GM12878 (cell line): ENCODE results near the gene NSL1. TPM values are rescaled to one million over a fixed set of nuclear protein-coding genes. Genes with fewer than 3 reads are reported as not detected.
"Not testable (repeated sequence)": the region's sequence is repeated elsewhere in the genome, so short reads cannot be mapped to it uniquely, and the experiment has no call there.

Source experiments
- ATAC-seq: fragments of 200-7000 bp; cut with Tn5 transposase; 3 replicates; pipeline ENCODE4 v1.9.1; 2020; ENCODE audit warnings: mild to moderate bottlenecking, moderate library complexity
- BruUV-seq: library from RNA; stranded (reverse); fragments of 400-500 nt; replicated peaks from 2 replicates; lab custom pipeline; 2021; lab: Mats Ljungman, UMichigan
- CTCF ChIA-PET: fragments of 300-600 bp; sonication (Branson Sonifier 250); formaldehyde crosslinking; extraction: SDS; loops from one replicate; lab custom pipeline; 2021; ENCODE audit warnings: inconsistent platforms; lab: Yijun Ruan, JAX
- POLR2A ChIA-PET: fragments of 350-600 bp; formaldehyde crosslinking; extraction: SDS; loops from one replicate; lab custom pipeline; 2021; ENCODE audit warnings: inconsistent platforms; lab: Charles Lee
- RAD21 ChIA-PET: fragments of 300-600 bp; sonication (Branson Sonifier 250); formaldehyde crosslinking; loops from one replicate; lab custom pipeline; 2023; ENCODE audit warnings: antibody characterized with exemption; ENCODE audit not compliant: unreplicated experiment; lab: Charles Lee
- SMC1A ChIA-PET: fragments of 300-600 bp; sonication (Branson Sonifier 250); formaldehyde crosslinking; loops from one replicate; lab custom pipeline; 2023; ENCODE audit not compliant: unreplicated experiment, uncharacterized antibody; lab: Charles Lee
- DNase-seq: peaks from one replicate; pipeline ENCODE4 v3.0.0-alpha.2; 2011; ENCODE audit warnings: low read depth, low spot score
- FAIRE-seq: peaks from 3 replicates; lab custom pipeline; 2011; peaks lifted over from hg19 to GRCh38; lab: Jason Lieb, UNC
- H2AFZ ChIP-seq: 2 replicates; pipeline ENCODE4 v1.6.0; 2011; ENCODE audit warnings: low read depth, low read length, control low read depth; ENCODE audit not compliant: control insufficient read depth
- H3K27ac ChIP-seq: 2 replicates; pipeline ENCODE4 v1.5.1; 2011; ENCODE audit warnings: control low read depth; ENCODE audit not compliant: control insufficient read depth, insufficient read depth
- H3K27me3 ChIP-seq, 2 experiments: replicated peaks in 1 of 2; 2 replicates each; pipeline versions ENCODE4 v1.6.0 to v1.6.1; 2011; ENCODE audit warnings: low read length in 1 of 2; ENCODE audit not compliant: control insufficient read depth in 2 of 2, insufficient read depth in 2 of 2
- H3K36me3 ChIP-seq, 2 experiments: 2 replicates each; pipeline ENCODE4 v1.5.1; 2011; ENCODE audit warnings: low read length in 1 of 2; ENCODE audit not compliant: control insufficient read depth in 2 of 2, insufficient read depth in 2 of 2
- H3K4me1 ChIP-seq: 2 replicates; pipeline ENCODE4 v1.6.1; 2011; ENCODE audit warnings: mild to moderate bottlenecking, low read length, moderate library complexity, mixed read lengths; ENCODE audit not compliant: control insufficient read depth, insufficient read depth
- H3K4me2 ChIP-seq: 2 replicates; pipeline ENCODE4 v1.6.0; 2011; ENCODE audit warnings: control low read depth; ENCODE audit not compliant: control insufficient read depth, insufficient read depth
- H3K4me3 ChIP-seq: fragments of 200-600 bp; sonication (generic); 2 replicates; pipeline ENCODE4 v1.5.1; 2016
- H3K79me2 ChIP-seq: 2 replicates; pipeline ENCODE4 v1.6.0; 2011; ENCODE audit warnings: low read length; ENCODE audit not compliant: control insufficient read depth, insufficient read depth
- H3K9ac ChIP-seq: 2 replicates; pipeline ENCODE4 v1.8.0; 2011; ENCODE audit warnings: low read length, control low read depth, mixed read lengths; ENCODE audit not compliant: control insufficient read depth, insufficient read depth
- H3K9me3 ChIP-seq: replicated peaks from 3 replicates; pipeline ENCODE4 v1.5.1; 2011; ENCODE audit warnings: mild to moderate bottlenecking, low read length; ENCODE audit not compliant: control insufficient read depth, insufficient read depth
- H4K20me1 ChIP-seq: 2 replicates; pipeline ENCODE4 v1.6.0; 2011; ENCODE audit not compliant: control insufficient read depth, insufficient read depth
- BHLHE40 ChIP-seq, 2 experiments: fragments of 450-650 bp in 1 of 2; IDR thresholded peaks; 2 replicates each; pipeline ENCODE4 v1.6.1; 2011 to 2017; ENCODE audit warnings: low read depth in 2 of 2, borderline replicate concordance in 1 of 2, improper control_type of control experiment in 1 of 2, low read length in 1 of 2, mild to moderate bottlenecking in 1 of 2
- CREM ChIP-seq: IDR thresholded peaks from 2 replicates; pipeline ENCODE4 v1.6.1; 2014; ENCODE audit warnings: antibody characterized with exemption, low read depth
- CTCF ChIP-seq, 3 experiments: IDR thresholded peaks in 2 of 3; conservative IDR thresholded peaks in 1 of 3; 2 replicates each; pipeline ENCODE4 v1.5.1; 2011; ENCODE audit warnings: low read depth in 3 of 3, low read length in 3 of 3, mild to moderate bottlenecking in 3 of 3, control low read depth in 2 of 3, moderate library complexity in 2 of 3, inconsistent platforms in 1 of 3, mixed read lengths in 1 of 3; ENCODE audit not compliant: control insufficient read depth in 2 of 3, insufficient read depth in 1 of 3; ENCODE audit errors: extremely low read depth in 1 of 3
- DPF2 ChIP-seq: fragments of 450-650 bp; IDR thresholded peaks from 2 replicates; pipeline ENCODE4 v1.6.1; 2017; ENCODE audit warnings: mild to moderate bottlenecking
- EP300 ChIP-seq, 2 experiments: fragments of 150-350 bp in 1 of 2; IDR thresholded peaks; 2 replicates each; pipeline ENCODE4 v1.6.1; 2011 to 2012; ENCODE audit warnings: low read depth in 2 of 2, low read length in 2 of 2, borderline replicate concordance in 1 of 2, improper control_type of control experiment in 1 of 2, inconsistent platforms in 1 of 2; ENCODE audit not compliant: control insufficient read depth in 1 of 2
- ESRRA ChIP-seq: IDR thresholded peaks from 2 replicates; pipeline ENCODE4 v1.6.1; 2012; ENCODE audit warnings: mild to moderate bottlenecking, low read length, improper control_type of control experiment
- JUNB ChIP-seq: IDR thresholded peaks from 2 replicates; pipeline ENCODE4 v1.6.1; 2016; ENCODE audit warnings: antibody characterized with exemption, mild to moderate bottlenecking
- MXI1 ChIP-seq: fragments of 150-350 bp; IDR thresholded peaks from 2 replicates; pipeline ENCODE4 v1.6.1; 2011; ENCODE audit warnings: low read depth, mild to moderate bottlenecking, inconsistent platforms, low read length, improper control_type of control experiment
- NR2C2 ChIP-seq: IDR thresholded peaks from 2 replicates; pipeline ENCODE4 v1.6.1; 2011; ENCODE audit warnings: borderline replicate concordance, low read depth; ENCODE audit not compliant: control insufficient read depth, insufficient read length
- RAD51 ChIP-seq: fragments of 450-650 bp; IDR thresholded peaks from 2 replicates; pipeline ENCODE4 v1.6.1; 2016; ENCODE audit warnings: moderate library complexity, mild to moderate bottlenecking, inconsistent platforms
- SREBF1 ChIP-seq: IDR thresholded peaks from 2 replicates; pipeline ENCODE4 v1.6.1; 2012; ENCODE audit warnings: mild to moderate bottlenecking, low read length
- SRF ChIP-seq, 2 experiments: IDR thresholded peaks; 2 replicates each; pipeline ENCODE4 v1.6.1; 2011; ENCODE audit warnings: low read depth in 2 of 2, low read length in 2 of 2, mild to moderate bottlenecking in 1 of 2, moderate library complexity in 1 of 2
- TBL1XR1 ChIP-seq: IDR thresholded peaks from 2 replicates; pipeline ENCODE4 v1.6.1; 2012; ENCODE audit warnings: low read depth, low read length, improper control_type of control experiment
- USF1 ChIP-seq: IDR thresholded peaks from 2 replicates; pipeline ENCODE4 v1.6.1; 2011; ENCODE audit warnings: borderline replicate concordance, low read depth, mild to moderate bottlenecking, moderate library complexity, mixed read lengths, low read length; ENCODE audit not compliant: insufficient read depth; ENCODE audit errors: extremely low read length
- WGBS: methylation state at CpG from one replicate; pipeline ENCODE4 v1.1.6; 2016; ENCODE audit warnings: low lambda C conversion rate; ENCODE audit not compliant: insufficient replicate concordance, insufficient coverage; ENCODE audit errors: missing lambda C conversion rate; 5-methylcytosine and 5-hydroxymethylcytosine counted together
- in situ Hi-C: fragments of 300-500 bp; cut with MboI; formaldehyde crosslinking; loops from 9 replicates; pipeline ENCODE4 v1.14.3; 2018; ENCODE audit warnings: mixed read lengths
- intact Hi-C: fragments of 100-400 bp; cut with micrococcal nuclease; formaldehyde crosslinking; loops from one replicate; pipeline ENCODE4 v1.14.2; 2022; ENCODE audit not compliant: unreplicated experiment
- polyA plus RNA-seq, 11 experiments: library from polyadenylated mRNA; depleted of rRNA in 4 of 11; unstranded in 6 of 11; stranded (reverse) in 5 of 11; fragments of >200 nt; fragmentation: Nextera tagmentation in 4 of 11; fragmentation: Illumina TruSeq in 1 of 11; extraction: Ambion mirVana in 4 of 11; extraction: Trizol in 1 of 11; gene quantifications; 1 replicate in 1 of 11; 2 replicates in 10 of 11; pipeline versions ENCODE4 v1.2.1 to v1.2.3, GENCODE V29; 2011 to 2016; ENCODE audit warnings: inconsistent platforms in 2 of 11, missing spikeins in 2 of 11, low read depth in 1 of 11
- total RNA-seq, 4 experiments: library from RNA; depleted of rRNA in 3 of 4; stranded (reverse); fragments of >200 nt in 3 of 4; fragmentation: Illumina TruSeq in 1 of 4; extraction: Trizol in 1 of 4; gene quantifications; 2 replicates each; pipeline versions ENCODE4 v1.2.1 to v1.2.3, GENCODE V29; 2013 to 2021

The NSL1 gene
- total and polyA plus RNA-seq, 10 of the 15 experiments (the other 5 are each of a cell fraction or from before 2014, with no cell fraction given), result 36.7 to 74.2 (median 46.4) TPM

GRCh38 chr1:212780759-212781158, 10.8 kb downstream of the NSL1 start:
- no peak overlapping the region for H2AFZ ChIP-seq
- POLR2A ChIA-PET, result interaction anchor here (0.5 to 2.5 kb wide), 3 partner anchors 79 to 379 kb away, joined by 3 to 6 read pairs (median 5); no protein-coding TSS in a partner anchor
- H3K79me2 ChIP-seq, result no peaks in the 10 kb centered on the region
- RAD21 ChIA-PET, result interaction anchor here (0.7 to 3.9 kb wide), 20 partner anchors 10 to 324 kb away, joined by 3 to 45 read pairs (median 6); partner anchors contain the start of gene BATF3
- 86% methylated on average over 3 of the region's 3 CpGs for WGBS
- DNase-seq (no peak), ATAC-seq (peak; percentile 61), FAIRE-seq (peak; percentile 59)
- CTCF ChIA-PET, result interaction anchor here (0.8 to 7.4 kb wide), 22 partner anchors 9 to 324 kb away, joined by 3 to 103 read pairs (median 10); partner anchors contain the start of gene ATF3
- H3K9ac ChIP-seq, result no peak overlapping the region
- no peak overlapping the region for H3K27ac ChIP-seq
- H4K20me1 ChIP-seq, result no peaks in the 10 kb centered on the region
- no peak overlapping the region for H3K4me2 ChIP-seq
- no peak for TF ChIP-seq SRF (IDR thresholded peaks at IDR 0.05; ENCODE audit: low read depth in 2 of 2, low read length in 2 of 2)
- TF ChIP-seq TBL1XR1, result no peak
- TF ChIP-seq BHLHE40 (IDR thresholded peaks at IDR 0.05; ENCODE audit: borderline replicate concordance in 1 of 2, low read depth in 2 of 2, low read length in 1 of 2), result peak in 1 of 2 experiments; percentile 19; a peak in 1 of 4 replicates
- TF ChIP-seq DPF2, result no peak
- no peak for TF ChIP-seq MXI1
- TF ChIP-seq NR2C2, result no peak
- TF ChIP-seq RAD51, result peak; percentile 29; the same call in 1 of the 2 replicates
- TF ChIP-seq JUNB, result peak; percentile 63
- TF ChIP-seq CREM, result no peak
- TF ChIP-seq SREBF1, result no peak
- TF ChIP-seq EP300 (IDR thresholded peaks at IDR 0.05; ENCODE audit: borderline replicate concordance in 1 of 2, control insufficient read depth in 1 of 2, low read depth in 2 of 2, low read length in 2 of 2), result no peak
- no peak for TF ChIP-seq CTCF (IDR thresholded peaks at IDR 0.05 in 2 of 3, conservative IDR thresholded peaks at IDR 0.05 in 1 of 3; ENCODE audit: control insufficient read depth in 2 of 3, extremely low read depth in 1 of 3, insufficient read depth in 1 of 3, low read depth in 3 of 3, low read length in 3 of 3)
- TF ChIP-seq ESRRA, result no peak
- TF ChIP-seq USF1, result no peak
- in situ Hi-C loops (no loop called here), intact Hi-C loops (no loop called here)
- no peaks in the 10 kb centered on the region for H3K27me3 ChIP-seq
- H3K9me3 ChIP-seq, result no peaks in the 10 kb centered on the region
- H3K4me3 ChIP-seq, result no peak overlapping the region
- SMC1A ChIA-PET, result interaction anchor here (0.8 to 6.3 kb wide), 31 partner anchors 10 to 324 kb away, joined by 3 to 80 read pairs (median 6); partner anchors contain the start of genes NSL1 and TATDN3
- BruUV-seq, result no TSS peak
- peaks cover 10% of the 10 kb centered on the region; the same call in 1 of the 2 replicates for H3K4me1 ChIP-seq
- H3K36me3 ChIP-seq, result peaks cover 0 to 2% of the 10 kb centered on the region in 2 experiments; a peak in 2 of 4 replicates

GRCh38 chr1:212779086-212779485, 12.5 kb downstream of the NSL1 start:
- H3K27me3 ChIP-seq, H2AFZ ChIP-seq, SMC1A ChIA-PET, CTCF ChIA-PET, H3K4me1 ChIP-seq, H3K27ac ChIP-seq, FAIRE-seq, RAD21 ChIA-PET, POLR2A ChIA-PET, H3K79me2 ChIP-seq, H3K9ac ChIP-seq, H3K4me3 ChIP-seq, H4K20me1 ChIP-seq, H3K9me3 ChIP-seq, BruUV-seq, DNase-seq, intact Hi-C loops, H3K4me2 ChIP-seq, in situ Hi-C loops, H3K36me3 ChIP-seq, ATAC-seq: not testable (repeated sequence)
- 100% methylated on average over 5 of the region's 32 CpGs for WGBS
